ENCODE measurements around the gene DCX.

DNA sequence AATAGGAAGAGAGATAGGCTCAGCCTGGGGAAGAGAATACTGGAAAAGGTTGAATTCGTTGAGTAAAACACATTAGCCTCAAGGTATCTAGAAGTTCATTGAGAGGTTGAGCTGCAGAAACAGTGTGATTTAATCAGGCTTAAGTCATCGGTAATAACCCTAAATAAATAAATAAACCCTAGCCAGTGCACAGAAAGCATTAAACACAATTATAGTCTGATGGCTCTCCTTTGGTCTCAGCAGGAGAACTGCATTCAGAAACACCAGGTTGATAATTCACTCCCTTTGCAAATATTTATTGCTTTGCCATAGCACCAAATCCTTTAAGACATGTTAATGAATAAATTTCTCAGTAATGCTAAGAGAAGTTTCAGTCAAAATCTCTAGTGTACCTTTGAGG, 9.6 kb downstream of the DCX start:
- TF ChIP-seq, protein P1, sequence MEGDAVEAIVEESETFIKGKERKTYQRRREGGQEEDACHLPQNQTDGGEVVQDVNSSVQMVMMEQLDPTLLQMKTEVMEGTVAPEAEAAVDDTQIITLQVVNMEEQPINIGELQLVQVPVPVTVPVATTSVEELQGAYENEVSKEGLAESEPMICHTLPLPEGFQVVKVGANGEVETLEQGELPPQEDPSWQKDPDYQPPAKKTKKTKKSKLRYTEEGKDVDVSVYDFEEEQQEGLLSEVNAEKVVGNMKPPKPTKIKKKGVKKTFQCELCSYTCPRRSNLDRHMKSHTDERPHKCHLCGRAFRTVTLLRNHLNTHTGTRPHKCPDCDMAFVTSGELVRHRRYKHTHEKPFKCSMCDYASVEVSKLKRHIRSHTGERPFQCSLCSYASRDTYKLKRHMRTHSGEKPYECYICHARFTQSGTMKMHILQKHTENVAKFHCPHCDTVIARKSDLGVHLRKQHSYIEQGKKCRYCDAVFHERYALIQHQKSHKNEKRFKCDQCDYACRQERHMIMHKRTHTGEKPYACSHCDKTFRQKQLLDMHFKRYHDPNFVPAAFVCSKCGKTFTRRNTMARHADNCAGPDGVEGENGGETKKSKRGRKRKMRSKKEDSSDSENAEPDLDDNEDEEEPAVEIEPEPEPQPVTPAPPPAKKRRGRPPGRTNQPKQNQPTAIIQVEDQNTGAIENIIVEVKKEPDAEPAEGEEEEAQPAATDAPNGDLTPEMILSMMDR (IDR thresholded peaks at IDR 0.05): no peak
- no peak for TF ChIP-seq POLR2A (IDR thresholded peaks at IDR 0.05)
